ENCODE data around the gene DPH6. TPM values are rescaled to one million over a fixed set of nuclear protein-coding genes. Genes with fewer than 3 reads are reported as not detected.

The DPH6 gene
- total and polyA plus RNA-seq, 12 donors: 6.1 to 25.8 (median 22.9) TPM

- Histone ChIP-seq H3K4me3 (no peak overlapping the region), H3K36me3 (peaks cover 0 to 15% (median 0%) of the 10 kb centered on the region in 9 donors), H3K9me3 (no peaks in the 10 kb centered on the region), H3K27me3 (no peaks in the 10 kb centered on the region), H3K4me1 (peaks cover 0 to 7% (median 0%) of the 10 kb centered on the region in 9 donors), H3K27ac (no peak overlapping the region)
- DNase-seq (no peak), ATAC-seq (no peak)
- intact Hi-C loops (cut with DNase I): no loop called here
- no peak for TF ChIP-seq CTCF (IDR thresholded peaks at IDR 0.05)
These were observed 90.8 kb downstream of the DPH6 start for GRCh38 chr15:35455201-35455600.

- H3K4me1 ChIP-seq: peaks cover 0 to 1% (median 0%) of the 10 kb centered on the region in 9 donors
- H3K27me3 ChIP-seq: no peaks in the 10 kb centered on the region
- WGBS, 2 donors: 78 to 93% methylated on average over 1 of the region's 1 CpG
- H3K27ac ChIP-seq: no peak overlapping the region
- DNase-seq: no peak
- ATAC-seq: no peak
- intact Hi-C loops (cut with DNase I): no loop called here
- TF ChIP-seq CTCF (IDR thresholded peaks at IDR 0.05): no peak
- H3K9me3 ChIP-seq: no peaks in the 10 kb centered on the region
- H3K4me3 ChIP-seq: no peak overlapping the region
- peaks cover 0 to 42% (median 0%) of the 10 kb centered on the region in 9 donors for H3K36me3 ChIP-seq
These were observed 95.5 kb downstream of the DPH6 start for GRCh38 chr15:35450492-35450891.

- WGBS, 2 donors: 94 to 100% methylated on average over 1 of the region's 1 CpG
- TF ChIP-seq CTCF (IDR thresholded peaks at IDR 0.05): no peak
- H3K27me3 ChIP-seq: no peaks in the 10 kb centered on the region
- H3K27ac ChIP-seq: no peak overlapping the region
- no peak for DNase-seq
- intact Hi-C loops (cut with DNase I): loop anchor here in 7 of 10 donors (5.0 to 10.0 kb wide), 5 partner anchors 57 to 373 kb away; no protein-coding TSS in a partner anchor
- peaks cover 0 to 34% (median 0%) of the 10 kb centered on the region in 9 donors for H3K36me3 ChIP-seq
- no peak overlapping the region for H3K4me3 ChIP-seq
- ATAC-seq: no peak
- no peaks in the 10 kb centered on the region for H3K4me1 ChIP-seq
- no peaks in the 10 kb centered on the region for H3K9me3 ChIP-seq
These were observed 97.7 kb downstream of the DPH6 start for GRCh38 chr15:35448294-35448693.

- Histone ChIP-seq H3K4me1 (no peaks in the 10 kb centered on the region), H3K27me3 (no peaks in the 10 kb centered on the region), H3K27ac (no peak overlapping the region), H3K36me3 (peaks cover 0 to 30% (median 0%) of the 10 kb centered on the region in 9 donors), H3K4me3 (no peak overlapping the region), H3K9me3 (peaks cover 0 to 11% (median 0%) of the 10 kb centered on the region in 11 donors)
- WGBS, 2 donors: 70 to 73% methylated on average over 4 of the region's 4 CpGs
- TF ChIP-seq CTCF (IDR thresholded peaks at IDR 0.05): no peak
- intact Hi-C loops (cut with DNase I): loop anchor here in 8 of 10 donors (1.0 to 10.0 kb wide), 8 partner anchors 59 to 371 kb away; no protein-coding TSS in a partner anchor
- ATAC-seq (no peak), DNase-seq (no peak)
These were observed 100.1 kb downstream of the DPH6 start for GRCh38 chr15:35445891-35446290.
